H1 (cell line): ENCODE results near the gene HOXD10. TPM values are rescaled to one million over a fixed set of nuclear protein-coding genes. Genes with fewer than 3 reads are reported as not detected.

Experiments
- CTCF ChIA-PET: fragments of 300-600 bp; sonication (Branson Sonifier 250); formaldehyde crosslinking; loops from one replicate; lab custom pipeline; 2021; ENCODE audit not compliant: partially characterized antibody; lab: Charles Lee
- POLR2A ChIA-PET: fragments of 300-600 bp; sonication (Branson Sonifier 250); formaldehyde crosslinking; loops from one replicate; lab custom pipeline; 2021; ENCODE audit warnings: inconsistent platforms; ENCODE audit not compliant: partially characterized antibody; lab: Charles Lee
- DNase-seq, 2 experiments: peaks; one replicate each; pipeline versions ENCODE4 v3.0.0 to v3.0.0-alpha.2; 2010 to 2022; ENCODE audit warnings: low spot score in 2 of 2, low read depth in 1 of 2, mixed read lengths in 1 of 2
- FAIRE-seq: peaks from 2 replicates; lab custom pipeline; 2011; peaks lifted over from hg19 to GRCh38; lab: Jason Lieb, UNC
- H2AFZ ChIP-seq: 2 replicates; pipeline ENCODE4 v1.8.1; 2012; ENCODE audit warnings: low read length, inconsistent platforms
- H2AK5ac ChIP-seq: 2 replicates; pipeline ENCODE4 v1.6.1; 2013; ENCODE audit warnings: low read depth, low read length
- H2BK120ac ChIP-seq: replicated peaks from 2 replicates; pipeline ENCODE3; 2013; ENCODE audit warnings: low read depth, low read length, inconsistent platforms
- H2BK12ac ChIP-seq: 2 replicates; pipeline ENCODE4 v1.6.1; 2013; ENCODE audit warnings: low read depth, low read length
- H2BK15ac ChIP-seq: 2 replicates; pipeline ENCODE4 v1.6.1; 2013; ENCODE audit warnings: low read length
- H2BK20ac ChIP-seq: 2 replicates; pipeline ENCODE4 v1.6.1; 2013; ENCODE audit warnings: low read length
- H2BK5ac ChIP-seq: 2 replicates; pipeline ENCODE4 v1.6.1; 2013; ENCODE audit warnings: low read depth, low read length
- H3K14ac ChIP-seq: 2 replicates; pipeline ENCODE4 v1.6.1; 2013; ENCODE audit warnings: inconsistent platforms; ENCODE audit not compliant: insufficient read length
- H3K18ac ChIP-seq: 2 replicates; pipeline ENCODE4 v1.6.1; 2013; ENCODE audit warnings: low read length; ENCODE audit errors: extremely low read depth
- H3K23ac ChIP-seq: 2 replicates; pipeline ENCODE4 v1.6.1; 2013; ENCODE audit warnings: inconsistent platforms; ENCODE audit not compliant: insufficient read length
- H3K23me2 ChIP-seq: 2 replicates; pipeline ENCODE4 v1.6.1; 2013; ENCODE audit warnings: low read depth, low read length
- H3K27ac ChIP-seq: 2 replicates; pipeline ENCODE4 v1.6.1; 2011; ENCODE audit warnings: low read depth, low read length, inconsistent platforms
- H3K27me3 ChIP-seq, 4 experiments: replicated peaks in 1 of 4; 1 replicate in 1 of 4; 2 replicates in 3 of 4; pipeline versions ENCODE4 v1.6.1 to v1.8.1; 2011 to 2013; ENCODE audit warnings: low read length in 3 of 4, mild to moderate bottlenecking in 3 of 4, inconsistent platforms in 2 of 4, mixed read lengths in 2 of 4, moderate library complexity in 1 of 4; ENCODE audit not compliant: control insufficient read depth in 3 of 4, insufficient read depth in 3 of 4; ENCODE audit errors: extremely low read depth in 1 of 4
- H3K36me3 ChIP-seq, 4 experiments: 2 replicates each; pipeline versions ENCODE4 v1.6.1 to v1.8.1; 2011 to 2013; ENCODE audit warnings: mild to moderate bottlenecking in 4 of 4, low read length in 3 of 4, moderate library complexity in 2 of 4, control low read depth in 1 of 4, inconsistent platforms in 1 of 4; ENCODE audit not compliant: insufficient read depth in 4 of 4, control insufficient read depth in 2 of 4
- H3K4ac ChIP-seq: replicated peaks from 2 replicates; pipeline ENCODE3; 2013; ENCODE audit warnings: low read length, low read depth, mixed read lengths, inconsistent platforms; ENCODE audit not compliant: insufficient read length
- H3K4me1 ChIP-seq, 4 experiments: replicated peaks in 1 of 4; 1 replicate in 1 of 4; 2 replicates in 3 of 4; pipeline versions ENCODE4 v1.6.1 to v1.8.1; 2011 to 2013; ENCODE audit warnings: low read length in 3 of 4, inconsistent platforms in 2 of 4, mixed read lengths in 1 of 4; ENCODE audit not compliant: insufficient read depth in 4 of 4, control insufficient read depth in 3 of 4
- H3K4me2 ChIP-seq, 2 experiments: 2 replicates each; pipeline versions ENCODE4 v1.6.1 to v1.8.1; 2011 to 2013; ENCODE audit warnings: low read depth in 2 of 2, low read length in 2 of 2, control low read depth in 1 of 2, inconsistent platforms in 1 of 2, mild to moderate bottlenecking in 1 of 2; ENCODE audit not compliant: insufficient read depth in 1 of 2
- H3K4me3 ChIP-seq, 4 experiments: fragments of 200-600, 300-600 bp in 1 of 4; sonication (generic), shearing (Covaris generic), sonication (Bioruptor Twin) in 1 of 4; 2 replicates each; pipeline versions ENCODE4 v1.5.1 to v1.8.1; 2011 to 2016; ENCODE audit warnings: low read length in 4 of 4, low read depth in 3 of 4, control low read depth in 2 of 4, inconsistent platforms in 2 of 4, mild to moderate bottlenecking in 2 of 4, mixed read lengths in 1 of 4, moderate library complexity in 1 of 4; ENCODE audit not compliant: insufficient read depth in 2 of 4; ENCODE audit errors: extremely low read depth in 1 of 4
- H3K56ac ChIP-seq: replicated peaks from 2 replicates; pipeline ENCODE3; 2013; ENCODE audit warnings: low read depth, mild to moderate bottlenecking, mixed read lengths, low read length, inconsistent platforms; ENCODE audit not compliant: insufficient read length
- H3K79me1 ChIP-seq: 2 replicates; pipeline ENCODE4 v1.6.1; 2013; ENCODE audit warnings: low read depth, low read length, control low read depth
- H3K79me2 ChIP-seq, 2 experiments: 2 replicates each; pipeline versions ENCODE4 v1.6.1 to v1.8.1; 2012 to 2013; ENCODE audit warnings: low read length in 2 of 2, mild to moderate bottlenecking in 2 of 2, inconsistent platforms in 1 of 2; ENCODE audit not compliant: insufficient read depth in 2 of 2, control insufficient read depth in 1 of 2
- H3K9ac ChIP-seq, 4 experiments: replicated peaks in 1 of 4; 1 replicate in 1 of 4; 2 replicates in 3 of 4; pipeline versions ENCODE4 v1.6.1 to v1.8.1; 2011 to 2013; ENCODE audit warnings: low read depth in 3 of 4, low read length in 3 of 4, control low read depth in 2 of 4, mild to moderate bottlenecking in 2 of 4, moderate library complexity in 2 of 4, inconsistent platforms in 1 of 4; ENCODE audit errors: extremely low read depth in 1 of 4
- H3K9me3 ChIP-seq, 2 experiments: 2 replicates each; pipeline versions ENCODE4 v1.6.1 to v1.8.1; 2012 to 2013; ENCODE audit warnings: mild to moderate bottlenecking in 2 of 2, moderate library complexity in 2 of 2, control low read depth in 1 of 2, inconsistent platforms in 1 of 2, low read depth in 1 of 2, low read length in 1 of 2, mixed read lengths in 1 of 2; ENCODE audit not compliant: insufficient read depth in 2 of 2
- H4K20me1 ChIP-seq, 2 experiments: replicated peaks in 1 of 2; 2 replicates each; pipeline versions ENCODE3 to v1.8.1; 2011 to 2013; ENCODE audit warnings: inconsistent platforms in 2 of 2, low read length in 2 of 2, mild to moderate bottlenecking in 1 of 2; ENCODE audit not compliant: insufficient read depth in 2 of 2, control insufficient read depth in 1 of 2
- H4K5ac ChIP-seq: 2 replicates; pipeline ENCODE4 v1.6.1; 2013; ENCODE audit warnings: low read length, low read depth, mixed read lengths, inconsistent platforms; ENCODE audit not compliant: insufficient read length
- H4K8ac ChIP-seq: 2 replicates; pipeline ENCODE4 v1.8.0; 2013; ENCODE audit warnings: mild to moderate bottlenecking, moderate library complexity, low read length, inconsistent platforms; ENCODE audit not compliant: insufficient read depth; ENCODE audit errors: extremely low read depth
- H4K91ac ChIP-seq: replicated peaks from 2 replicates; pipeline ENCODE3; 2013; ENCODE audit warnings: low read length, mixed read lengths, inconsistent platforms; ENCODE audit not compliant: insufficient read length
- MAFK ChIP-seq: IDR thresholded peaks from 2 replicates; pipeline ENCODE4 v1.6.1; 2012; ENCODE audit warnings: low read depth, mild to moderate bottlenecking, improper control_type of control experiment, low read length
- MAX ChIP-seq: IDR thresholded peaks from 2 replicates; pipeline ENCODE4 v1.6.1; 2012; ENCODE audit warnings: inconsistent platforms
- POU5F1 ChIP-seq: IDR thresholded peaks from 2 replicates; pipeline ENCODE4 v1.6.1; 2011; ENCODE audit warnings: low read depth, mild to moderate bottlenecking, low read length, moderate library complexity
- RFX5 ChIP-seq: IDR thresholded peaks from 2 replicates; pipeline ENCODE4 v1.6.1; 2011; ENCODE audit warnings: low read depth, low read length, improper control_type of control experiment, borderline replicate concordance
- WGBS, 2 experiments: shearing (Covaris generic) in 1 of 2; methylation state at CpG; one replicate each; pipeline versions ENCODE4 v1.1.6 to v1.1.7; 2013 to 2015; ENCODE audit warnings: low lambda C conversion rate in 2 of 2, mixed read lengths in 2 of 2, inconsistent platforms in 1 of 2, low coverage in 1 of 2, missing lambda C conversion rate in 1 of 2; ENCODE audit not compliant: insufficient replicate concordance in 2 of 2, insufficient coverage in 1 of 2, insufficient read length in 1 of 2; ENCODE audit errors: extremely low coverage in 1 of 2, missing lambda C conversion rate in 1 of 2; 5-methylcytosine and 5-hydroxymethylcytosine counted together
- polyA plus RNA-seq, 7 experiments: library from polyadenylated mRNA; depleted of rRNA in 3 of 7; stranded (reverse) in 5 of 7; unstranded in 2 of 7; fragments of >200 nt in 5 of 7; fragments of 200-250 nt in 2 of 7; gene quantifications; 1 replicate in 5 of 7; 2 replicates in 1 of 7; 4 replicates in 1 of 7; pipeline versions ENCODE4 v1.2.1 to v1.2.3, GENCODE V29; 2011 to 2013; ENCODE audit warnings: missing spikeins in 2 of 7, mixed read lengths in 2 of 7
- total RNA-seq: library from RNA; stranded (reverse); fragmentation: NEBNext Ultra II Directional; extraction: Animal tissue kit (Norgen Biotek cat#: 25700); gene quantifications from 2 replicates; pipeline ENCODE4 v1.2.1, GENCODE V29; 2021

The HOXD10 gene
- total and polyA plus RNA-seq, 2 of the 8 experiments (the other 6 are each of a cell fraction or from before 2014, with no cell fraction given): not detected

- no peak overlapping the region for H3K27ac ChIP-seq
- CTCF ChIA-PET: interaction anchor here (0.6 to 6.2 kb wide), 11 partner anchors 9 to 1019 kb away, joined by 3 to 72 read pairs (median 4); no protein-coding TSS in a partner anchor
- H4K8ac ChIP-seq: no peak overlapping the region
These were observed 13.2 kb downstream of the HOXD10 start for GRCh38 chr2:176129813-176130146.

More at GRCh38 chr2:176129813-176130146, 13.2 kb downstream of the HOXD10 start:
- Histone ChIP-seq H3K23ac (no peak overlapping the region), H3K4me3 (peak overlapping the region in 2 of 4 experiments; percentile 11 to 24; a peak in 2 of 8 replicates), H3K36me3 (peaks cover 0 to 17% (median 0%) of the 10 kb centered on the region in 4 experiments; a peak in 1 of 8 replicates), H3K79me2 (no peaks in the 10 kb centered on the region), H3K14ac (no peak overlapping the region), H4K91ac (no peak overlapping the region), H3K4ac (no peak overlapping the region), H3K4me1 (peaks cover 0 to 11% (median 5%) of the 10 kb centered on the region in 4 experiments; a peak in 6 of 7 replicates), H3K9me3 (no peaks in the 10 kb centered on the region), H3K56ac (no peak overlapping the region), H3K4me2 (peak overlapping the region; percentile 57 to 70; a peak in 3 of 4 replicates), H3K9ac (no peak overlapping the region), H2BK12ac (no peak overlapping the region), H4K20me1 (peaks cover 18 to 28% of the 10 kb centered on the region in 2 experiments), H2BK15ac (no peak overlapping the region), H3K23me2 (no peaks in the 10 kb centered on the region; the same call in 1 of the 2 replicates), H2AFZ (no peak overlapping the region), H2BK120ac (no peak overlapping the region), H3K18ac (no peak overlapping the region), H3K79me1 (no peaks in the 10 kb centered on the region), H3K27me3 (peaks cover 94 to 100% (median 98%) of the 10 kb centered on the region in 4 experiments), H2BK5ac (no peak overlapping the region), H2AK5ac (no peak overlapping the region), H4K5ac (no peak overlapping the region), H2BK20ac (no peak overlapping the region)
- WGBS, 2 experiments: 0% methylated on average over 7 of the region's 43 CpGs; no CpG with 5 or more reads in 1 of the 2 experiments
- TF ChIP-seq MAFK (no peak), POU5F1 (no peak), RFX5 (no peak), MAX (no peak)
- no peak for FAIRE-seq
- POLR2A ChIA-PET: interaction anchor here (1.2 kb wide), 1 partner anchor 26 kb away, joined by 3 read pairs; no protein-coding TSS in a partner anchor
- DNase-seq: peak in 1 of 2 experiments; percentile 57
